ENCODE data around the gene LAMB1. TPM values are rescaled to one million over a fixed set of nuclear protein-coding genes. Genes with fewer than 3 reads are reported as not detected.

Gene LAMB1
- total and polyA plus RNA-seq, 4 donors = 32.3 to 237 (median 158) TPM

GRCh38 chr7:107973861-107974260, 29.1 kb downstream of the LAMB1 start:
- DNase-seq (no peak), ATAC-seq (ENCODE audit: low FRiP score) (no peak)
- intact Hi-C loops (cut with DNase I) = no loop called here
- H3K9me3 ChIP-seq (ENCODE audit: control insufficient read depth, low read length) = no peaks in the 10 kb centered on the region
- H3K36me3 ChIP-seq (ENCODE audit: control insufficient read depth in 1 of 2, insufficient read depth in 2 of 2, low read length in 1 of 2) = peaks cover 2 to 8% of the 10 kb centered on the region in 2 donors
- peaks cover 0 to 2% of the 10 kb centered on the region in 2 donors for H3K4me1 ChIP-seq (ENCODE audit: control insufficient read depth in 1 of 2, insufficient read depth in 2 of 2, low read length in 2 of 2)
- no peak overlapping the region for H3K4me3 ChIP-seq (ENCODE audit: low read length in 2 of 2)
- H3K27me3 ChIP-seq (ENCODE audit: control insufficient read depth in 1 of 2, insufficient read depth in 2 of 2, low read length in 1 of 2) = no peaks in the 10 kb centered on the region
- no peak overlapping the region for H3K27ac ChIP-seq (ENCODE audit: low read depth in 1 of 2, low read length in 2 of 2)

GRCh38 chr7:107972941-107973376, 30.0 kb downstream of the LAMB1 start:
- Histone ChIP-seq H3K36me3 (ENCODE audit: control insufficient read depth in 1 of 2, insufficient read depth in 2 of 2, low read length in 1 of 2) (peaks cover 2 to 8% of the 10 kb centered on the region in 2 donors), H3K9me3 (ENCODE audit: control insufficient read depth, low read length) (peaks cover 1% of the 10 kb centered on the region), H3K27me3 (ENCODE audit: control insufficient read depth in 1 of 2, insufficient read depth in 2 of 2, low read length in 1 of 2) (no peaks in the 10 kb centered on the region), H3K27ac (ENCODE audit: low read depth in 1 of 2, low read length in 2 of 2) (peak overlapping the region in 1 of 2 donors; percentile 20), H3K4me3 (ENCODE audit: low read length in 2 of 2) (no peak overlapping the region), H3K4me1 (ENCODE audit: control insufficient read depth in 1 of 2, insufficient read depth in 2 of 2, low read length in 2 of 2) (peaks cover 0 to 2% of the 10 kb centered on the region in 2 donors)
- DNase-seq (no peak), ATAC-seq (ENCODE audit: low FRiP score) (no peak)
- 92% methylated on average over 8 of the region's 8 CpGs for WGBS, 2 donors
- intact Hi-C loops (cut with DNase I) = no loop called here

- H3K36me3 ChIP-seq (ENCODE audit: control insufficient read depth in 1 of 2, insufficient read depth in 2 of 2, low read length in 1 of 2) = peaks cover 2 to 3% of the 10 kb centered on the region in 2 donors
- intact Hi-C loops (cut with DNase I) = no loop called here
Observed at GRCh38 chr7:107972075-107972482, 30.9 kb downstream of the LAMB1 start.

GRCh38 chr7:107971613-107972012, 31.3 kb downstream of the LAMB1 start:
- H3K4me3 ChIP-seq (ENCODE audit: low read length in 2 of 2) = no peak overlapping the region
- peaks cover 0 to 6% of the 10 kb centered on the region in 2 donors for H3K4me1 ChIP-seq (ENCODE audit: control insufficient read depth in 1 of 2, insufficient read depth in 2 of 2, low read length in 2 of 2)
- DNase-seq (no peak), ATAC-seq (ENCODE audit: low FRiP score) (peak; percentile 55)
- H3K27me3 ChIP-seq (ENCODE audit: control insufficient read depth in 1 of 2, insufficient read depth in 2 of 2, low read length in 1 of 2) = no peaks in the 10 kb centered on the region
- H3K36me3 ChIP-seq (ENCODE audit: control insufficient read depth in 1 of 2, insufficient read depth in 2 of 2, low read length in 1 of 2) = peaks cover 2 to 3% of the 10 kb centered on the region in 2 donors
- 34 to 42% methylated on average over 1 of the region's 1 CpG for WGBS, 2 donors
- intact Hi-C loops (cut with DNase I) = no loop called here
- peak overlapping the region; percentile 55 to 93 for H3K27ac ChIP-seq (ENCODE audit: low read depth in 1 of 2, low read length in 2 of 2)
- peaks cover 1% of the 10 kb centered on the region for H3K9me3 ChIP-seq (ENCODE audit: control insufficient read depth, low read length)

More at GRCh38 chr7:107972075-107972482, 30.9 kb downstream of the LAMB1 start:
- peak overlapping the region; percentile 55 to 93 for H3K27ac ChIP-seq (ENCODE audit: low read depth in 1 of 2, low read length in 2 of 2)
- H3K9me3 ChIP-seq (ENCODE audit: control insufficient read depth, low read length) = peaks cover 1% of the 10 kb centered on the region
- DNase-seq = no peak
- WGBS, 2 donors = 9% methylated on average over 4 of the region's 4 CpGs
- H3K4me1 ChIP-seq (ENCODE audit: control insufficient read depth in 1 of 2, insufficient read depth in 2 of 2, low read length in 2 of 2) = peaks cover 0 to 2% of the 10 kb centered on the region in 2 donors
- no peaks in the 10 kb centered on the region for H3K27me3 ChIP-seq (ENCODE audit: control insufficient read depth in 1 of 2, insufficient read depth in 2 of 2, low read length in 1 of 2)
- no peak overlapping the region for H3K4me3 ChIP-seq (ENCODE audit: low read length in 2 of 2)
- peak; percentile 90 for ATAC-seq (ENCODE audit: low FRiP score)

- 94% methylated on average over 3 of the region's 3 CpGs for WGBS, 2 donors
Observed at GRCh38 chr7:107971100-107971499, 31.9 kb downstream of the LAMB1 start.

DNA sequence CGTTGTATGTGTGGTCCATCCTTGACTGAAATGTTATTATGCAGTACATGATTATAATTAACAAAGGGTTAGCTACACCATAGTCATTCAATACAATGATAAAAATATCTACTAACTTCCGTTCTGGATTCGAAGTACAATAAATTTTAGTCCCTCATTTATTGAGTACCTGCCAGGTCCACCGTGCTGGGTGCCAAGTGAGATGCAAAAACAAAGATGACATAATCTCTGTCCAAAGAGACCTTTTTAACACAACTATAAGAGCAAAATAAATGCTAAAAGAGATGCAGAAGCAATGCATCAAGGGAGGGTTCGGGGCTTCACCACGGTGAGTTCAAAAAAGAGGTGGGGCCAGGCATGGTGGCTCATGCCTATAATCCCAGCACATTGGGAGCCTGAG, 33.1 kb downstream of the LAMB1 start:
- Histone ChIP-seq H3K36me3 (ENCODE audit: control insufficient read depth in 1 of 2, insufficient read depth in 2 of 2, low read length in 1 of 2) (no peaks in the 10 kb centered on the region), H3K4me3 (ENCODE audit: low read length in 2 of 2) (no peak overlapping the region), H3K9me3 (ENCODE audit: control insufficient read depth, low read length) (peaks cover 1% of the 10 kb centered on the region), H3K4me1 (ENCODE audit: control insufficient read depth in 1 of 2, insufficient read depth in 2 of 2, low read length in 2 of 2) (peaks cover 0 to 6% of the 10 kb centered on the region in 2 donors), H3K27me3 (ENCODE audit: control insufficient read depth in 1 of 2, insufficient read depth in 2 of 2, low read length in 1 of 2) (no peaks in the 10 kb centered on the region), H3K27ac (ENCODE audit: low read depth in 1 of 2, low read length in 2 of 2) (no peak overlapping the region)
- ATAC-seq (ENCODE audit: low FRiP score) = no peak
- WGBS, 2 donors = 11 to 14% methylated on average over 6 of the region's 6 CpGs
- intact Hi-C loops (cut with DNase I) = no loop called here
- no peak for DNase-seq

More at GRCh38 chr7:107971100-107971499, 31.9 kb downstream of the LAMB1 start:
- Histone ChIP-seq H3K27me3 (ENCODE audit: control insufficient read depth in 1 of 2, insufficient read depth in 2 of 2, low read length in 1 of 2) (no peaks in the 10 kb centered on the region), H3K36me3 (ENCODE audit: control insufficient read depth in 1 of 2, insufficient read depth in 2 of 2, low read length in 1 of 2) (peaks cover 2 to 3% of the 10 kb centered on the region in 2 donors), H3K27ac (ENCODE audit: low read depth in 1 of 2, low read length in 2 of 2) (peak overlapping the region; percentile 72 to 93), H3K4me1 (ENCODE audit: control insufficient read depth in 1 of 2, insufficient read depth in 2 of 2, low read length in 2 of 2) (peaks cover 0 to 6% of the 10 kb centered on the region in 2 donors), H3K9me3 (ENCODE audit: control insufficient read depth, low read length) (peaks cover 1% of the 10 kb centered on the region), H3K4me3 (ENCODE audit: low read length in 2 of 2) (no peak overlapping the region)
- ATAC-seq (ENCODE audit: low FRiP score) (no peak), DNase-seq (no peak)
- intact Hi-C loops (cut with DNase I) = no loop called here

GRCh38 chr7:107968449-107968848, 34.5 kb downstream of the LAMB1 start:
- Histone ChIP-seq H3K4me3 (ENCODE audit: low read length in 2 of 2) (no peak overlapping the region), H3K9me3 (ENCODE audit: control insufficient read depth, low read length) (peaks cover 1% of the 10 kb centered on the region), H3K27me3 (ENCODE audit: control insufficient read depth in 1 of 2, insufficient read depth in 2 of 2, low read length in 1 of 2) (no peaks in the 10 kb centered on the region), H3K4me1 (ENCODE audit: control insufficient read depth in 1 of 2, insufficient read depth in 2 of 2, low read length in 2 of 2) (peaks cover 0 to 6% of the 10 kb centered on the region in 2 donors), H3K27ac (ENCODE audit: low read depth in 1 of 2, low read length in 2 of 2) (peak overlapping the region; percentile 38 to 39), H3K36me3 (ENCODE audit: control insufficient read depth in 1 of 2, insufficient read depth in 2 of 2, low read length in 1 of 2) (no peaks in the 10 kb centered on the region)
- ATAC-seq (ENCODE audit: low FRiP score) (no peak), DNase-seq (no peak)
- intact Hi-C loops (cut with DNase I) = no loop called here
- WGBS, 2 donors = 35 to 44% methylated on average over 3 of the region's 3 CpGs

DNA sequence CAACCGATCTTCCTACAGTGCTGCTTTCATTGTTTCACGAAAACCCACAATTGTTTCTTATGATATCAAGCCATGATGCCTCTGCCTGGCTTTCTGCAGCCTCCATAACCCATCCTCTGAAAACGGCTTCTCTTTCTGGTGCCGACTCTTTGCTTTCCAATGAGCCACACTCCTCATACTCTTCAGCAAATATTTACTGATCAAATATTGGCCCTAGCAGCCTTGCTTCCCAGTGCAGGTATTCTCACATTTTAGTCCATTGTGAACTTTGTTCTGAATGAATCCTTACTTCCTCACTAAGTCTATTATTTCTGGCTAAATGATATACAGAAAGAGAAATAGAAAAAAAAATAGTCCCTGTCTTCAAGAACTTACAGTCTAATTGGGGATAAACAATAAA, 35.5 kb downstream of the LAMB1 start:
- H3K27me3 ChIP-seq (ENCODE audit: control insufficient read depth in 1 of 2, insufficient read depth in 2 of 2, low read length in 1 of 2) = no peaks in the 10 kb centered on the region
- H3K4me1 ChIP-seq (ENCODE audit: control insufficient read depth in 1 of 2, insufficient read depth in 2 of 2, low read length in 2 of 2) = peaks cover 0 to 6% of the 10 kb centered on the region in 2 donors
- peaks cover 1% of the 10 kb centered on the region for H3K9me3 ChIP-seq (ENCODE audit: control insufficient read depth, low read length)
- H3K36me3 ChIP-seq (ENCODE audit: control insufficient read depth in 1 of 2, insufficient read depth in 2 of 2, low read length in 1 of 2) = no peaks in the 10 kb centered on the region
- ATAC-seq (ENCODE audit: low FRiP score) (no peak), DNase-seq (no peak)
- H3K4me3 ChIP-seq (ENCODE audit: low read length in 2 of 2) = no peak overlapping the region
- 87% methylated on average over 4 of the region's 4 CpGs for WGBS, 2 donors
- intact Hi-C loops (cut with DNase I) = no loop called here
- peak overlapping the region; percentile 32 to 68 for H3K27ac ChIP-seq (ENCODE audit: low read depth in 1 of 2, low read length in 2 of 2)

DNA sequence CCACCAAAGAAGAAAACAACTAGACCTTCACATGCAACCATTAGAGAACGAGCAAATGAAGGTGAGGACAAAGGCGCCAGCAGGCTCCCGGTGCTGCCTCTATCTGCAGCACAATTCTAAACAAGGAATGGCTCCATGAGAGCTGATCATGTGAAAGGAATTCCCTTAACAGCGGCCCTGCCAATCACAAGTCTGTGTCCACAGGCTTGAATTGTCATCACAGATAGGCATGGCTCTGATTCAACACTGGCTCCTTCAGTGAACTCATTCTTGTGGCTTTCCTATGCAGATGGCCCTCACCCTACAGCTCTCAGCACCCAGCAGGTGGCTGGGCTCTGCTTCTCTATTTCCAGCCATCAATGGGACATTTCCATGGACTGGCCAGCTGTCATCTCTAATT, 36.2 kb downstream of the LAMB1 start:
- Histone ChIP-seq H3K4me3 (ENCODE audit: low read length in 2 of 2) (no peak overlapping the region), H3K9me3 (ENCODE audit: control insufficient read depth, low read length) (peaks cover 1% of the 10 kb centered on the region), H3K36me3 (ENCODE audit: control insufficient read depth in 1 of 2, insufficient read depth in 2 of 2, low read length in 1 of 2) (peaks cover 0 to 2% of the 10 kb centered on the region in 2 donors), H3K4me1 (ENCODE audit: control insufficient read depth in 1 of 2, insufficient read depth in 2 of 2, low read length in 2 of 2) (peaks cover 0 to 6% of the 10 kb centered on the region in 2 donors), H3K27me3 (ENCODE audit: control insufficient read depth in 1 of 2, insufficient read depth in 2 of 2, low read length in 1 of 2) (no peaks in the 10 kb centered on the region), H3K27ac (ENCODE audit: low read depth in 1 of 2, low read length in 2 of 2) (peak overlapping the region; percentile 68 to 81)
- intact Hi-C loops (cut with DNase I) = no loop called here
- ATAC-seq (ENCODE audit: low FRiP score) (peak; percentile 65), DNase-seq (peak in 1 of 2 donors; percentile 55)
- 10 to 11% methylated on average over 4 of the region's 4 CpGs for WGBS, 2 donors

Data from aorta (tissue), 5 donors.